AML-193 (cell line): ENCODE measurements around the gene USP43.

Source experiments
- DNase-seq, 2 experiments: peaks; one replicate each; lab custom pipeline; 2025; lab: John Stamatoyannopoulos, UW

Gene USP43

GRCh38 chr17:9666461-9667050 is 21.2 kb downstream of the USP43 start:
- no peak for DNase-seq

GRCh38 chr17:9668517-9668916 is 23.2 kb downstream of the USP43 start:
- DNase-seq, result no peak

- DNase-seq, result no peak
These were observed 24.3 kb downstream of the USP43 start for GRCh38 chr17:9669551-9670008.

GRCh38 chr17:9670596-9670995 is 25.3 kb downstream of the USP43 start:
- no peak for DNase-seq

- DNase-seq, result no peak
These were observed 26.2 kb downstream of the USP43 start for GRCh38 chr17:9671559-9671958.

- no peak for DNase-seq
These were observed 26.9 kb downstream of the USP43 start for GRCh38 chr17:9672266-9672665.

- no peak for DNase-seq
These were observed 27.4 kb downstream of the USP43 start for GRCh38 chr17:9672691-9673090.

- DNase-seq, result no peak
These were observed 30.8 kb downstream of the USP43 start for GRCh38 chr17:9676084-9676483.

- no peak for DNase-seq
These were observed 31.5 kb downstream of the USP43 start for GRCh38 chr17:9676820-9677310.

- DNase-seq, result no peak
These were observed 32.1 kb downstream of the USP43 start for GRCh38 chr17:9677411-9677810.

- no peak for DNase-seq
These were observed 32.6 kb downstream of the USP43 start for GRCh38 chr17:9677896-9678295.

GRCh38 chr17:9684955-9685621 is 39.8 kb downstream of the USP43 start:
- no peak for DNase-seq

- no peak for DNase-seq
These were observed 48.4 kb downstream of the USP43 start for GRCh38 chr17:9693755-9694154.

GRCh38 chr17:9696279-9697044 is 51.1 kb downstream of the USP43 start:
- no peak for DNase-seq

GRCh38 chr17:9700136-9700535 is 54.8 kb downstream of the USP43 start:
- DNase-seq, result no peak

GRCh38 chr17:9700754-9701476 is 55.6 kb downstream of the USP43 start:
- no peak for DNase-seq

- DNase-seq, result no peak
These were observed 57.2 kb downstream of the USP43 start for GRCh38 chr17:9702482-9702881.

- no peak for DNase-seq
These were observed 57.8 kb downstream of the USP43 start for GRCh38 chr17:9702914-9703780.

GRCh38 chr17:9703781-9704082 is 58.4 kb downstream of the USP43 start:
- DNase-seq, result no peak

- DNase-seq, result no peak
These were observed 60.4 kb downstream of the USP43 start for GRCh38 chr17:9705745-9706144.

- DNase-seq, result no peak
These were observed 62.6 kb downstream of the USP43 start for GRCh38 chr17:9707948-9708347.

GRCh38 chr17:9714801-9715200 is 69.5 kb downstream of the USP43 start:
- DNase-seq, result no peak
